BJ (cell line): ENCODE measurements around the gene MBL2. TPM values are rescaled to one million over a fixed set of nuclear protein-coding genes. Genes with fewer than 3 reads are reported as not detected.
A peak's percentile ranks its signal among the peaks of the same experiment; 100 is the strongest.

ENCODE experiments used
- CTCF ChIA-PET: fragments of 350-600 bp; formaldehyde crosslinking; extraction: SDS; loops from one replicate; lab custom pipeline; 2021; ENCODE audit warnings: antibody characterized with exemption, inconsistent platforms; lab: Yijun Ruan, JAX
- POLR2A ChIA-PET: fragments of 300-600 bp; sonication (Branson Sonifier 250); formaldehyde crosslinking; extraction: SDS; loops from one replicate; lab custom pipeline; 2021; ENCODE audit warnings: antibody characterized with exemption; lab: Charles Lee
- DNase-seq: peaks from one replicate; pipeline ENCODE4 v3.0.0-alpha.2; 2011; ENCODE audit warnings: low read depth
- H3K27me3 ChIP-seq: 2 replicates; pipeline ENCODE4 v1.6.0; 2011; ENCODE audit warnings: low read length; ENCODE audit not compliant: control insufficient read depth, insufficient read depth
- H3K36me3 ChIP-seq: 2 replicates; pipeline ENCODE4 v1.5.1; 2011; ENCODE audit warnings: low read length; ENCODE audit not compliant: control insufficient read depth, insufficient read depth
- H3K4me3 ChIP-seq: 2 replicates; pipeline ENCODE4 v1.5.1; 2011; ENCODE audit warnings: low read depth, mild to moderate bottlenecking, control low read depth, low read length
- CTCF ChIP-seq: IDR thresholded peaks from 2 replicates; pipeline ENCODE4 v1.5.1; 2011; ENCODE audit warnings: low read depth, mild to moderate bottlenecking, control low read depth, inconsistent platforms, low read length, moderate library complexity; ENCODE audit not compliant: insufficient read depth
- polyA plus RNA-seq: library from polyadenylated mRNA; depleted of rRNA; stranded (reverse); fragments of >200 nt; gene quantifications from 2 replicates; pipeline ENCODE4 v1.2.3, GENCODE V29; 2011

Gene MBL2
- polyA plus RNA-seq, 1 experiment, result not detected

- Histone ChIP-seq H3K4me3 (no peak overlapping the region), H3K27me3 (no peaks in the 10 kb centered on the region), H3K36me3 (no peaks in the 10 kb centered on the region)
- no peak for DNase-seq
- TF ChIP-seq CTCF, result no peak
- ChIA-PET CTCF (interaction anchor here (0.7 to 10.8 kb wide), 19 partner anchors 10 to 1748 kb away, joined by 3 to 336 read pairs (median 8); partner anchors contain the start of gene MBL2), POLR2A (no interaction called here)
Observed at GRCh38 chr10:52739380-52740154, 33.0 kb downstream of the MBL2 start.

- no peak for DNase-seq
- ChIA-PET POLR2A (no interaction called here), CTCF (interaction anchor here (3.7 kb wide), 1 partner anchor 41 kb away, joined by 40 read pairs; no protein-coding TSS in a partner anchor)
- H3K4me3 ChIP-seq, result no peak overlapping the region
- H3K27me3 ChIP-seq, result no peaks in the 10 kb centered on the region
- H3K36me3 ChIP-seq, result no peaks in the 10 kb centered on the region
- no peak for TF ChIP-seq CTCF
Observed at GRCh38 chr10:52738951-52739350, 33.6 kb downstream of the MBL2 start.

GRCh38 chr10:52729271-52730104 lies 43.1 kb downstream of the MBL2 start:
- peak; percentile 4 for DNase-seq
- CTCF ChIA-PET, result interaction anchor here (0.6 to 4.3 kb wide), 18 partner anchors 9 to 421 kb away, joined by 3 to 53 read pairs (median 4); no protein-coding TSS in a partner anchor
- TF ChIP-seq CTCF, result peak; percentile 49
- POLR2A ChIA-PET, result no interaction called here
- H3K36me3 ChIP-seq, result no peaks in the 10 kb centered on the region
- no peak overlapping the region for H3K4me3 ChIP-seq
- H3K27me3 ChIP-seq, result no peaks in the 10 kb centered on the region

- TF ChIP-seq CTCF, result no peak
- H3K27me3 ChIP-seq, result no peaks in the 10 kb centered on the region
- POLR2A ChIA-PET, result no interaction called here
- H3K4me3 ChIP-seq, result no peak overlapping the region
- DNase-seq, result no peak
- no peaks in the 10 kb centered on the region for H3K36me3 ChIP-seq
- CTCF ChIA-PET, result interaction anchor here (1.2 to 1.8 kb wide), 3 partner anchors 9 to 74 kb away, joined by 3 to 7 read pairs (median 4); no protein-coding TSS in a partner anchor
Observed at GRCh38 chr10:52720018-52720417, 52.6 kb downstream of the MBL2 start.
